ENCODE measurements around the gene LGALS7. TPM values are rescaled to one million over a fixed set of nuclear protein-coding genes. Genes with fewer than 3 reads are reported as not detected.

LGALS7 gene
- total RNA-seq, 1 donor from 2014 or later = not detected

DNA sequence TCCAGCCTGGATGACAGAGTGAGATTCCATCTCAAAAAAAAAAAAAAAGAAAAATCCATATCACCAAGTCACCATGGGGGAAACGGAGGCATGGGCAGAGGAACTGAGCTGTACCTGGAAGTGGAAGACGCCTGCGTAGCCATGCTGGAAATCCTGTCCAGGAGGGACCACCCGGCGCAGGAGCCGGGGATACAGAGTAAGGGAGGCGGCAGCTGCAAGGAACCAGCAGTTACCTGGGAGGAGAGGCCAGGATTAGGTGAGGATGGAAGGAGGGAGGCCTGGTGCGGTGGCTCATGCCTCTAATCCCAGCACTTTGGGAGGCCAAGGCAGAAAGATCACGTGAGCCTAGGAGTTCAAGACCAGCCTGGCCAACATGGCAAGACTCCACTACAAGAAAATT, 31.0 kb downstream of the LGALS7 start:
- intact Hi-C loops (cut with micrococcal nuclease) = no loop called here
- DNase-seq (no peak), ATAC-seq (ENCODE audit: low read depth) (no peak)
- H3K36me3 Mint-ChIP-seq (ENCODE audit: low read depth) = no peaks in the 10 kb centered on the region
- no peak overlapping the region for H3K27ac Mint-ChIP-seq
- H3K27me3 Mint-ChIP-seq = no peaks in the 10 kb centered on the region
- POLR2A ChIA-PET = interaction anchor here (0.6 to 0.9 kb wide), 4 partner anchors 8 to 107 kb away, joined by 3 to 13 read pairs (median 4); no protein-coding TSS in a partner anchor
- CTCF ChIA-PET = no interaction called here
- no peak overlapping the region for H3K4me3 Mint-ChIP-seq
- TF ChIP-seq, protein P1, sequence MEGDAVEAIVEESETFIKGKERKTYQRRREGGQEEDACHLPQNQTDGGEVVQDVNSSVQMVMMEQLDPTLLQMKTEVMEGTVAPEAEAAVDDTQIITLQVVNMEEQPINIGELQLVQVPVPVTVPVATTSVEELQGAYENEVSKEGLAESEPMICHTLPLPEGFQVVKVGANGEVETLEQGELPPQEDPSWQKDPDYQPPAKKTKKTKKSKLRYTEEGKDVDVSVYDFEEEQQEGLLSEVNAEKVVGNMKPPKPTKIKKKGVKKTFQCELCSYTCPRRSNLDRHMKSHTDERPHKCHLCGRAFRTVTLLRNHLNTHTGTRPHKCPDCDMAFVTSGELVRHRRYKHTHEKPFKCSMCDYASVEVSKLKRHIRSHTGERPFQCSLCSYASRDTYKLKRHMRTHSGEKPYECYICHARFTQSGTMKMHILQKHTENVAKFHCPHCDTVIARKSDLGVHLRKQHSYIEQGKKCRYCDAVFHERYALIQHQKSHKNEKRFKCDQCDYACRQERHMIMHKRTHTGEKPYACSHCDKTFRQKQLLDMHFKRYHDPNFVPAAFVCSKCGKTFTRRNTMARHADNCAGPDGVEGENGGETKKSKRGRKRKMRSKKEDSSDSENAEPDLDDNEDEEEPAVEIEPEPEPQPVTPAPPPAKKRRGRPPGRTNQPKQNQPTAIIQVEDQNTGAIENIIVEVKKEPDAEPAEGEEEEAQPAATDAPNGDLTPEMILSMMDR (IDR thresholded peaks at IDR 0.05) = no peak
- no peaks in the 10 kb centered on the region for H3K9me3 Mint-ChIP-seq
- peaks cover 7% of the 10 kb centered on the region for H3K4me1 Mint-ChIP-seq

DNA sequence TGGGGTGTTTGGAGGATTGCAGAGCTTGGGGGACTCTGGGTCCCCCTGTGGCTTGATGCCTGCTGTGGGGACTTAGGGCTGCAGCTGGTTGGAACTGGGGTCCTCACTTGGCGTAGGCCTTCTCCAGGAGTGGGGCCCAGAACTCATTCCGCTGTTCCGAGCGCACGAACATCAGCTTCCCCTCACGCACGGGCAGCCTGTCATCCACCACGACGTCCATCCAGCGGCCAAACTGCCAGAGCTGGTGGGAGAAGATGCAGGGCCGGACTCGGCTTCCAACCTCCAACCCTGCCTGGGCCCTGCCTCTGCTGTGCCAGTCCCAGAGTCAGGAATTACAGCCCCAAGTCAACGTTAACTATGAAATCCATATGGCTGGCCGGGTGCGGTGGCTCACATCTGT, 31.6 kb downstream of the LGALS7 start:
- DNase-seq = no peak
- no peaks in the 10 kb centered on the region for H3K27me3 Mint-ChIP-seq
- TF ChIP-seq, protein P1 (IDR thresholded peaks at IDR 0.05) = no peak
- peak overlapping the region; percentile 53 for H3K27ac Mint-ChIP-seq
- no peaks in the 10 kb centered on the region for H3K36me3 Mint-ChIP-seq (ENCODE audit: low read depth)
- CTCF ChIA-PET = no interaction called here
- no peaks in the 10 kb centered on the region for H3K9me3 Mint-ChIP-seq
- H3K4me1 Mint-ChIP-seq = peaks cover 7% of the 10 kb centered on the region
- H3K4me3 Mint-ChIP-seq = no peak overlapping the region
- POLR2A ChIA-PET = interaction anchor here (0.6 kb wide), 1 partner anchor 112 kb away, joined by 4 read pairs; no protein-coding TSS in a partner anchor
- no peak for ATAC-seq (ENCODE audit: low read depth)
- intact Hi-C loops (cut with micrococcal nuclease) = no loop called here

DNA sequence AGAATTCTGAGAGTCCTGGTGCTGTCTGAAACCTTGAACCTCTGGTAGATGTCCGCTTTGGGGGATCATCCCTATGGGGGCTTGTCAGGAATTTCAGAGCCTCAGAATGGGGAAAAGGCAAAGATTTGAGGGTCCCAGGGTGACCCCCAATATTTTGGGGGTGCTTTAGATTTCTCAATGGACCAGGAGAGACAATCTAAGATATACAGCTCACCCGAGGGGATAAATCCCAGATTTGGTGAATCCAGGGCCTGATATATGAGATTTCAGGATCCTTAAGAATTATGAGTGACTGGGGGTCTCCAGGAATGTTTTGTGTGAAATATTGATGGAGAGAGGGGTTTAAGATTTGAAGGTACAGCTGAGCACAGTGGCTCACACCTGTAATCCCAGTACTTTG, 32.4 kb downstream of the LGALS7 start:
- CTCF ChIA-PET = no interaction called here
- no peak for DNase-seq
- ATAC-seq (ENCODE audit: low read depth) = no peak
- Mint-ChIP-seq H3K4me1 (peaks cover 11% of the 10 kb centered on the region), H3K36me3 (ENCODE audit: low read depth) (no peaks in the 10 kb centered on the region), H3K27ac (no peak overlapping the region), H3K27me3 (no peaks in the 10 kb centered on the region), H3K9me3 (no peaks in the 10 kb centered on the region), H3K4me3 (no peak overlapping the region)
- intact Hi-C loops (cut with micrococcal nuclease) = no loop called here
- TF ChIP-seq, protein P1 (IDR thresholded peaks at IDR 0.05) = no peak
- POLR2A ChIA-PET = interaction anchor here (0.7 kb wide), 1 partner anchor 243 kb away, joined by 5 read pairs; no protein-coding TSS in a partner anchor

DNA sequence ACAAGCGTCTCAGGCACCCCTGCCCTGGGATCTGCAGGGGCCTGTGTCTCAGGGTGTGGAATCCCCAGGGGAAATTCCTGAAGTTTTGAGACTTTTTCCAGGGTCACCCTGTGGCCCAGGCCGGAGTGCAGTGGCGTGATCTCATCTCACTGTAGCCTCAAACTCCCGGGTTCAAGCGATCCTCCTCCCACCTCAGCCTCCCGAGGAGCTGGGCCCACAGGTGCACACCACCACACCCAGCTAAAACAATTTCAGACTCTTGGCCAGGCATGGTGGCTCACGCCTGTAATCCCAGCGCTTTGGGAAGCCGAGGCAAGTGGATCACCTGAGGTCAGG, 33.1 kb downstream of the LGALS7 start:
- no peak overlapping the region for H3K27ac Mint-ChIP-seq
- H3K4me1 Mint-ChIP-seq = peaks cover 14% of the 10 kb centered on the region
- ATAC-seq (ENCODE audit: low read depth) (no peak), DNase-seq (no peak)
- TF ChIP-seq, protein P1 (IDR thresholded peaks at IDR 0.05) = no peak
- H3K36me3 Mint-ChIP-seq (ENCODE audit: low read depth) = no peaks in the 10 kb centered on the region
- intact Hi-C loops (cut with micrococcal nuclease) = no loop called here
- POLR2A ChIA-PET = interaction anchor here (0.6 to 0.7 kb wide), 2 partner anchors 242 to 1094 kb away, joined by 5 to 6 read pairs; partner anchors contain the start of gene DYRK1B
- H3K4me3 Mint-ChIP-seq = no peak overlapping the region
- H3K27me3 Mint-ChIP-seq = no peaks in the 10 kb centered on the region
- no peaks in the 10 kb centered on the region for H3K9me3 Mint-ChIP-seq
- CTCF ChIA-PET = no interaction called here

DNA sequence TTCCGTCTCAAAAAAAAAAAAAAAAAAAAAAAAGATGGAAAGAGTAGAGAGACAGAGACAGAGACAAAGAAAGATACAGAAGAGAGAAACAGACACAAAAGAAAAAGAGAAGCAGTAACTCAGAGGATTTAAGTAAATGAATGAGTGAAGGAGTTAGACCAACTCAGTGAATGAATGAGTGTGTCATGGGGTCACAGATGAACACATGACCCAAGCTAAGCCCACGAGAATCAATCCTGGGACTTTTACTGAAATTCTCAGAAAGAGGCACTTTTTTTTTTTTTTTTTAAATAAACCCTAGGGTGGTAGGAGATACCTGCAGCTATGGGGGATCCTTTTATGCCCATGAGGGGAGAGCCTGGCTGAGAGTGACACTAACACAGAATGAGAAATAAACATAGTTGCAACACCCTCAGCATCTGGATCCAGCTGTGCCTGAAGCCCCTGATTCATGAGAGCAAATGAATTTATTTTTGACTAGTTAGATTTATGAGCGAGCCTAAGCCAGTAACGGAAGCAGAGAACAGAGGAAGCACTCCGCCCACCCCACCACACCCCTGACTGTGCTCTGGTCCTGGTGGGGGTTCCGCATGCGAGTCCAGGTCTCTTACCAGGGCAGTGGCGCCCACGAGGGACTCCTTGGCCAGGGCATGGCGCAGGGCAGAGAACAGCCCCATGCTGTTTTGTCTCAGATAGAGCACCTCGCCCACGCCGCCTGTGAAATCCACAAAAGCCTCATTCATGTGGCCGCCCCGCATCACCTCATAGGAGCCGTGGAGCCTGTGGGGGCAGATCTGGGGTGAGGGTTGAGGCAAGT, 33.7 kb downstream of the LGALS7 start:
- H3K27ac Mint-ChIP-seq = no peak overlapping the region
- ATAC-seq (ENCODE audit: low read depth) (no peak), DNase-seq (no peak)
- ChIA-PET POLR2A (interaction anchor here (0.6 to 0.7 kb wide), 5 partner anchors 29 to 1095 kb away, joined by 3 to 9 read pairs (median 6); partner anchors contain the start of gene DYRK1B), CTCF (no interaction called here)
- no peaks in the 10 kb centered on the region for H3K36me3 Mint-ChIP-seq (ENCODE audit: low read depth)
- intact Hi-C loops (cut with micrococcal nuclease) = loop anchor here (5.0 to 10.0 kb wide), 3 partner anchors 93 to 195 kb away; partner anchors contain the start of gene ECH1
- H3K4me1 Mint-ChIP-seq = peaks cover 20% of the 10 kb centered on the region
- no peaks in the 10 kb centered on the region for H3K9me3 Mint-ChIP-seq
- H3K4me3 Mint-ChIP-seq = no peak overlapping the region
- TF ChIP-seq, protein P1 (IDR thresholded peaks at IDR 0.05) = no peak
- H3K27me3 Mint-ChIP-seq = no peaks in the 10 kb centered on the region

Data from activated B cell treated with CpG ODN at 0.5 μM for 24 hours (primary cell).